Activated CD4-positive, CD25-positive, alpha-beta regulatory T cell treated with anti-CD3 and anti-CD28 coated beads, Interleukin-2, amount 50 U/mL, for 16 hours (primary cell): ENCODE measurements around the gene ATP6V1C2.
A peak's percentile ranks its signal among the peaks of the same experiment; 100 is the strongest.
"Not testable (repeated sequence)": the region's sequence is repeated elsewhere in the genome, so short reads cannot be mapped to it uniquely, and the experiment has no call there.

ENCODE experiments used
- DNase-seq: peaks from one replicate; pipeline ENCODE4 v3.0.0-alpha.2; 2020; ENCODE audit warnings: low read depth, low spot score

Gene ATP6V1C2

DNA sequence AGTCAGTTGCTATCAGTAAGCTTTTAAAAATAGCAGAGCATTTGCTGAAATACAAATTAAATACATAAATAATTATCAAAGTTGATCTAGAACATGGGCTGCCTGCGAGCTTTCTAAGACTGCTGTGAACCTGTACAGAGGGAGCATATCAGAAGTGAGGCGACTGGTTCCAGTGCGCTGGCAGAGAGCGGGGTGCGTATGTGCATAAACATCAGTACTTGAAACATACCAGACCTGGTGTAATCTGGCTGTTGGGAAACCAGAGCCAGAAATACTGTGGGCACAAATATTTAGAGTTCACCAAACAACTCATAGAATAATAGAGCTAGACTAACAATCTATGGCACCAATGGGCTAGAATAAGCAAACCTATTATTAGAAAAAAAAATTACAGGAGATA lies 63.8 kb downstream of the ATP6V1C2 start:
- no peak for DNase-seq

DNA sequence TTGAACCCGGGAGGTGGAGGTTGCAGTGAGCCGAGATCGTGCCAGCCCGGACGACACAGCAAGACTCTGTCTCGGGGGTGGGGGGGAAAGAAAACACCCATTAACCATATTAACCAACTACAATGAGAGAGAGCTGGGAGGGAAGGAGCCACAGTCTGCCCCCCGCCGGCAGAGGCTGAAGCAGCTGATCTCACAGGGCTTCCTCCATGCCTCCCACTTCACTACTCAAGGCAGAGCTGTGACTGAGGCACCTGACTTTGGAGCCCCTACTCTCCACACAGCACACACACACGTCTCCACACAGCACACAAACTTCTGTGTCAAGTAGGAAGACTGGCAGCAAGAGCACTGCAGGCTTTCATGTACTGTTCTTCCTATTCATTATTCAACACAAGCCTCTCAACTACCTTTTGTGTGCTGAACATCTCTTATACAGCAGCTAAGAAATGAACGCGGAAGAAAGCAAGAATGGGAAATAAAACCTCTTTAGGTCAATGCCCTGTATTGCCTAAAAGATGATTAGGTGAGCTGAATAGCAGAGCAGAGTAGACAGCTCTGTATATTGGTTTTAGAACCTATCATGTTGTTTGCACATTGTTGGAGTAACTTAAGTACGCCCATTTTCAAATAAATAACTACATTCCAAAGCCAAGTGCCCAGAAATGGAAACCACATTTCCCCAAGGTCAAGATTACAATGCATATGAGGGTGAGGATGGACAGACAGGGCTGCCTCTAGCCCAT lies 65.0 kb downstream of the ATP6V1C2 start:
- DNase-seq, result no peak

DNA sequence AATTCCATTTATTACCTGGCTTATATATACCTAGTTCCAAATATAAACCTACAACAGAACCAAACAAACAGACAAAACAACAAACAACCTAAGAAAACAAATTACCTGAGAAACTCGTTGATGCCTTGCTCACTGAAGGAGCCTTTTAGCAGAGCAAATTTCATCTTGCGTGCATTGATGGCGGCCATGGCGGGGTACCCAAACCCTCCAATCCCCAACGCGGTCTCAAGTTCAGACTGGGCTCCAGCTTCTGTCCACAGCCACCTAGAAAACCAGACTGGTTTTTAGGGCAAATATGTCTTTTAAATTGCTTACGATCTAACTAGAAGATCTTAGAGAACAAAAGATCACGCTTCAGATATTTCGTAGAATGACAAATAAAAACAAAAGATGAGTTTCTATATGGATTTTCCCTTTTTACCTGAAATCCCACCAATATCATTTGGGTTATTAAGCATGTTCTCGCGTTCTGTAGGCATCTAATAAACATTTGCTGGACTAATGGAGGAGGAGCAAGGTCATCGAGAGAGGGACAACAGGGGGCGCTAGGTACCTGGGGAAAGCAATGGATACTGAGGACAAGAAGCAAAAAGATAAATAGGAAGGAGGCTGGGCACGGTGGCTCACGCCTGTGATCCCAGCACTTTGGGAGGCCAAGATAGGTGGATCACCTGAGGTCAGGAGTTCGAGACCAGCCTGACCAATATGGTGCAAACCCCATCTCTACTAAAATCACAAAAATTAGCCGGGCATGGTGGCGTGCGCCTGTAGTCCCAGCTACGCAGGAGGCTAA lies 65.9 kb downstream of the ATP6V1C2 start:
- DNase-seq, result no peak

DNA sequence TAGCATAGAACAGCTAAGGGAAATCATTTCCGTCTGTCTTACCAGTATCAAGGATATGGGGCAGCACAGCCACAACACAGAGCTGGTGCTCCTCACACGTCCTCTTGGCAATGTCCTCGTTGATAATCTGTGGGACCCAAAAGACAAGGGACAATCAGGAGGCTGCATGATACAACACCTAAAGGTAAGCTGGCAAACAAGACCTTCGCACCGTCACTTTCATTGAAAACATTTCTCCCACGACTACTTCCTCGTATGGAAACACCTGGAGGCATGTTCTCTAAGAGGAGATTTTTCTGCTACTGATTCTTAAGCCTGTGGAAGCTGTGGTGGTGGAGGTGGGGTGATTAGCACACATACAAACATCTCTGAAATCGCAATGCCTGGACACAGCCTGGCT lies 67.4 kb downstream of the ATP6V1C2 start:
- no peak for DNase-seq

DNA sequence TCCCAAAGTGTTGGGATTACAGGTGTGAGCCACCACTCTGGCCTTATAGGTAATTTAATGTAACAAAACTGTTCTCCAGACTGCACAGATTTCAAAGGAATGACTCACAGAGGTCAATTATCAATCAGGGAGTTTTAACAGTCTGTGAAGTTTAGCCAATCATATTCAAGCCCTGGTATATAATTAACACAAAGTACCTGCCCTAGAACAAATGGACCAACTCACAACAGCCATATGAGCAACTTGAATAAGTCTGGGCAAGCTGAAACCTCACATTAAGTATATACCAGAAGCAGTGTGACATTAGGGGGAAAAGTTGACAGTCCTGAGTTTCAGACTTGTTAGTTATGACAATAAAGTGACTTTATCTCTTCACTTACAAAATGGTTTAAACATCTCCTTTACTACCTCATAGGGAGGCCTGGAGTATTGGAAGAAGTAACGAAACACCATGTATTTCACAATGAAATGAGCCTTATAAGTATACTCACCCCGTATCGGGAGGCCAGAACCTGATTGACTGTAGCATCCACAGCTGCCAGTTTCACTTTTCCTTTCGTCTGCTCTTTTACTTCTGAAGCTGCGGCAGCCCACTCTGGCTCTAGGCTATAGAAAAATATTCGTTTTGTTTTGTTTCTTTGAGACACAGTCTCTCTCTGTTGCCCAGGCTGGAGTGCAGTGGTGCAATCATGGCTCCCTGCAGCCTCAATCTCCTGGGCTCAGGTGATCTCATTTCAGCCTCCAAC lies 69.0 kb downstream of the ATP6V1C2 start:
- DNase-seq, result no peak

DNA sequence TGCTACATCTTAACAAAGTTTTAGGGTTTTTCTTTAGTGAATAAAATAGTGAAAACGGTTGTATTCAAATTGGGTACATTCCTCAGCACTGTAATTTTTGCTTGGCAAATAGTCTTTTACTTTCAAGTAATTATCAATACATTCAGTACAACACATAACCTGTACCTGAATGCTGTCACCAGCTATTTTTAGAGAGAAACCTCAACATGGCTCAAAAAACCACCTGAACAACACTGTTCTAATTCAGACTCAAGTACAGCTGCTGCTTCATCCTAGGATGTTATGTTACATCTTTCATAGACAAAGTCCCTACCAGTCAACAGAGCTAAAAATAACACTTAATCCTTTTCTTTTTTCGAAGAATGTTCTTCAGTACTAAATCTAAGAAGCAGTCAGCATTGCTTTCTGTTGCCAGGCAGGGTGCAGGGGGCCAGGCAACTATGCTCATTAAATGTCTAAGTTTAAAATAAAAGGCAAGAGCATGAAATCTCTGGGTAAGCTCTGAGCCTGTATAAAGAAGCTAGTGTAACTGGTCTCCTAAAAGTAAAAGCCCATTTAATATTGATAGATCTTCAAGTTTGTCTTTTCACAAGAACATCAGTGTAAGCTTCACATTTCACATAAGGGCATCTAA lies 70.7 kb downstream of the ATP6V1C2 start:
- no peak for DNase-seq

DNA sequence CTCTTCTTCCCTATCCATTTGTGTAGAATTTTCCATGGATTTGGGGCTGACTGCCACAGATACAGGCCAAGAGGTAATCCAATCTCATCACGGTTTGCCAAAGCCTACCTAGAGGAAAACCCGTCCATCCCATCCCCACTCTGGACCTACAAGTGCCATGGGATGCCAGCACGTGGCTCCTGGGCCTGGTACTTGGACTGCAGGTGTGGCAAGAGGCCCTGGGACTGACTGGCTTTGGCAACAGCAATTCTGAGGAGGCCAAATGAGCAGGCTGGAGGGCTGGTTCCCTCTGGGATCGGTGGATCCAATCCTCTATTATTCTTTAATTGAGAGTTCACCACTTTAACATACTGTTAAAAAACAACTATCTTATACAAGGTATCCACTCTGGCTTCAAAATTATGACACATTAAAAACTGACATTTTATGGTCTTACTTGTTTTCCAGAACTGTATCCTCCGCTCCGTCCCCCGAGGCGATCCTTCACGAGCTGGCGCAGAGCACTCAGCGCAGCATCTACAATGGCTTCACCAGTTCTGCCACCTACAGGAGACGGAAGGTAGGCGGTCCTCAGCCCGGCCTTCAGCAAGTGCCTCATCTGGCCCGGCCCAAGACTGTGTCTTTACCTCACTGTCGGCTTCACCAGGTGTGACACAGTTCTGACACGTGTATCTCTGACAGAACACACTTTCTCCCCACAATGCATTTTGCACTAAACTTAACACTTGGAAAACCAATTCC lies 71.4 kb downstream of the ATP6V1C2 start:
- DNase-seq, result no peak

DNA sequence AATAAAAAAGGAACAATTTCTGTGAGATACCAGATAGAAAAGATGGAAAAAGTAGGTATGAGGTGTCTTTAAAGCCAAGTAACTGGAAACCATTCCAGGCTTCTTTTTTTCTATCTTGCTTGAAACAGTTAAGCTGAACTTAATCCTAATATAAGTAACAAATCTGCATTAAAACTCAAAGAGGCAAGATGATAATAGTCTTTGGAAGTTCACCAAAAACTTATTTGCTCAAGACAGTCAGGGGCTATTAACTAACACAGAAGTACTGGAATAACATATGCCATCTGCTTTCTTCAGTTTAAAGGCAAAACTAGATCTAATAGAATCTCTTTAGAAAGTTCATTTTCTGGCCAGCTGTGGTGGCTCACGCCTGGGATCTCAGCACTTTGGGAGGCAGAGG lies 72.4 kb downstream of the ATP6V1C2 start:
- no peak for DNase-seq

DNA sequence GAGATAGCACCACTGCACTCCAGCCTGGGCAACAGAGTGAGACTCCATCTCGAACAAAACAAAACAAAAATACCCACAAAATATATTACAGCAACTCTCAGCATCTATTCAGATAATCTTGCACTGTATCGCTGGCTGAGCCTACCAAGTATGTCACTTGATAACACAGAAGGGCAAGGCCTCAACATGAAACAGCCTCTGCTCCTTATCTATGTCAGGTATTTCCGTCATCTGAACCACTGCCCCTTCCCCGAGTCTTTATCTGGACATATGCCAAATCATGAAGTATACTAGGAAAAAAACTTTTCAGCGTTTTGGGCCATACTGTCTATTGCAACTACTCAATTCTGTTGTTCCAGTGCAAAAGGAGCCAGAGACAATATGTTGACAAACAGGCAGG lies 73.4 kb downstream of the ATP6V1C2 start:
- no peak for DNase-seq

DNA sequence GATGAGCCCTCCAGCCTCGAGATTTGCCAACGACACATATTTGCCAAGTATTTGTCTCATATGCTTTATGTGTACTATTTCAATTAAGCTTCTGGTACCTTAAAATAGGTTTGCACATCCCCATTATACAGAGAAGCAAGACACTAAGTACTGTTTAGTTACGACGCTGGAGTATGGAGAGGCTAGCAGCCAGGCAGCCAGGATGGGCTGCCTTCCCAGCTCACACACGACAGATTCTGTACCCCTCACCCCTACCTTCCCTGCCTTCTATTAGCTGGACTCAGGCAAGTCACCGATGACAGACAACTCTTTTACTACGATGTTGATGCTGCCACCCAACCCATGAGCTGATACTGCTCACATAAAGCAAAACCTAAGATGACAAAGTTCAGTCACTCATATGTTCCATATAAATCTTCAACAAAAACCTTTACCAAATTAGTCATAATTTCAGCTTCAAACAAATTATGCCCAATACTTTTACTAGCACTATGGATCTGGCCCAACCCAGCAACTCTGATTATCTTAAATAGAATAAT lies 74.1 kb downstream of the ATP6V1C2 start:
- no peak for DNase-seq

DNA sequence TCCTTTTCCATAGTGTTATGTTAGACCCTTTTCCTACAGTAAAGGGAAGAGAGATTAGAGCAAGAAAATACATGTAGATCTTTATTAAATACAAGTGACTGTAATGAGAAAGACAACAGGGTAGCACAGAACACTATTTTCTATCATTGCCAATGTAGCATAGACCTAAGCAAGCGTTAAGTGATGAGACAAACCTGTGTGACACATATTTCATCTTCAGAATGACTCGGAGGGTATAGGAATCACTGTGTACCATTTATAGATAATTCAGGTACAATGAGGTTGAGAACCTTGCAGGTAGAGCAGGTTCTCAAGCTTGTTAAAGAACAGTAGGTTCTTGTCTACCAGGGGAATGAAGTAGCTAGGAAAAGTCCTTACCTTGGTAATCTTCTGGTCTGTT lies 75.3 kb downstream of the ATP6V1C2 start:
- no peak for DNase-seq

DNA sequence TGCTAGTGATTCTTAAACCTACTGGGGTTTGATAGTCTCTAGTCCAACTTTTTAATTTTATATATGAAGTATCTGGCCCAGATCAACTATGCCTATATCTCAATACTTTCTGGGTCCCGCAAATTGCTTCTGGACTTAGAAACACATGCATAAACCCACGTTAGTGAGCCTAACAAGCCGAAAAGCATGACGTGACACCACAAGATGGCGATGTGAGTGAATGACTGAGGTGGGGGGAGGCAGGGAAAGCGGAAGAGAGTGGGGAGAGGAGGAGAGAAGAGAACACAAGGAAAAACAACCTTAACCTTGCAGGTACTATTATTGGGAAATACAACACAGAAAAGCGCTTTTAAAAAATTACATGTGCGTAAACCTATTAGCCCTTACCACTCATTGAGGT lies 77.4 kb downstream of the ATP6V1C2 start:
- DNase-seq, result no peak

DNA sequence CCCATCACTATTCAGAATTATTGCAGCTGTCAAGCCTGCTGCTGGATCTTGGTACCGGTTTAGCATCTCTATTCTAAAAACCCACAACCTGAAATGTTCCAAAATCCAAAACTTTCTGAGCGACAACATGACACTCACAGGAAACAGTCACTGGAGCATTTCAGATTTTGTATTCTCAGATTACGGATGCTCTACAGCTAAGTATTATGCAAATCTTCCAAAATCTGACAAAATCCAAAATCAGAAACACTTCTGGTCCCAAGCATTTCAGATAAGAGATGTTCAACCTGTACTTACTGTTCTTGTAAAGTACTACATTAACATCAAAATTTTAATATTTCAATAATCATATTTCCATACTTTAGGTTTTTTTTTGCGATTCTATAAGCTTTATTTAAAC lies 78.7 kb downstream of the ATP6V1C2 start:
- no peak for DNase-seq

DNA sequence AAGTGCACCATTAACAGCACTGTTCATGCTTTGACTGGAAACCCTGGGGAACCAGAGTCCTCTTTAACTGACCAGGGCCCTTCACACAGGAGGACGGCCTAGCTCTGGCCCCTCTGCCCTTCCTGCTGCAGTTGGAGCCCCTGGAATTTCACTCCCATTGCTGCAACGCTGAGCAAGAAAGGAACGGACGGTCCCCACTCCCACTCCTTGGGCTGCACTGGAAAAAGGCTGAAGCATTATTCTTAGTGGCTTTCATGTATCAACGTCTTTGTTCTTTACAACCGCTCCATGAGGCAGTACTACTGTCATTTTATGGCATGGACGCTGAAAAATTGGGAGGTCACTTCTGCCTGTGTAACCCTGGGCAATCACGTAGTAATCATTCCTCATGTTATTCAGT lies 81.2 kb downstream of the ATP6V1C2 start:
- DNase-seq, result no peak

DNA sequence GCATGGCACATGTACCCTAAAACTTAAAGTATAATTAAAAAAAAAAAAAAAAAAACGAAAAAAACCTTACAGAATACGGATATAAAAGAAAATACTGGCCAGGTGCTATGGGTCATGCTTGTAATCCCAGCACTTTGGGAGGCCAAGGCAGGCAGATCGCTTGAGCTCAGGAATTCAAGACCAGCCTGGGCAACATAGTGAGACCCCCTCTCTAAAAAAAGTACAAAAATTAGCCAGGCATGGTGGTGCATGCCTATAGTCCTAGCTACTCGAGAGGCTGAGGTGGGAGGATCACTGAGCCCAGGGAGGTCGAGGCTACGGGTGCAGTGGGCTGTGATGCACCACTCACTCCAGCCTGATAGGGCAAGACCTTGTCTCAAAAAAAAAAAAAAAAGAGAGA lies 84.6 kb downstream of the ATP6V1C2 start:
- DNase-seq, result not testable (repeated sequence)

DNA sequence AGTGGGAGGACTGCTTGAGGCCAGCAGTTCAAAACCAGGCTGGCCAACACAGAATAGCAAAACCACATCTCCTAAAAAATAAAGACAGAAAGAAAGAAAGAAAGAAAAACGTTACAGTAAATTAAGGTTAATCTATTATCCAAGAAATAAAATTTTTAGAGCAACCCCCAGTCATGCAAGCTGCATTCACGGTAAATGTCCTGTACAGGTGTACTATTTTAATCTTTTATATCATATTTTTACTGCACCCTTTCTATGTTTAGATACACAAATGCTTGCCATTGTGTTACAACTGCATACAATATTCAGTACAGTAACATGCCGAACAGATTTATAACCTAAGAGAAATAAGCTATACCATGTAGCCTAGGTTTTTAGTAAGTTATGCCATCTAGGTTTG lies 85.1 kb downstream of the ATP6V1C2 start:
- no peak for DNase-seq

DNA sequence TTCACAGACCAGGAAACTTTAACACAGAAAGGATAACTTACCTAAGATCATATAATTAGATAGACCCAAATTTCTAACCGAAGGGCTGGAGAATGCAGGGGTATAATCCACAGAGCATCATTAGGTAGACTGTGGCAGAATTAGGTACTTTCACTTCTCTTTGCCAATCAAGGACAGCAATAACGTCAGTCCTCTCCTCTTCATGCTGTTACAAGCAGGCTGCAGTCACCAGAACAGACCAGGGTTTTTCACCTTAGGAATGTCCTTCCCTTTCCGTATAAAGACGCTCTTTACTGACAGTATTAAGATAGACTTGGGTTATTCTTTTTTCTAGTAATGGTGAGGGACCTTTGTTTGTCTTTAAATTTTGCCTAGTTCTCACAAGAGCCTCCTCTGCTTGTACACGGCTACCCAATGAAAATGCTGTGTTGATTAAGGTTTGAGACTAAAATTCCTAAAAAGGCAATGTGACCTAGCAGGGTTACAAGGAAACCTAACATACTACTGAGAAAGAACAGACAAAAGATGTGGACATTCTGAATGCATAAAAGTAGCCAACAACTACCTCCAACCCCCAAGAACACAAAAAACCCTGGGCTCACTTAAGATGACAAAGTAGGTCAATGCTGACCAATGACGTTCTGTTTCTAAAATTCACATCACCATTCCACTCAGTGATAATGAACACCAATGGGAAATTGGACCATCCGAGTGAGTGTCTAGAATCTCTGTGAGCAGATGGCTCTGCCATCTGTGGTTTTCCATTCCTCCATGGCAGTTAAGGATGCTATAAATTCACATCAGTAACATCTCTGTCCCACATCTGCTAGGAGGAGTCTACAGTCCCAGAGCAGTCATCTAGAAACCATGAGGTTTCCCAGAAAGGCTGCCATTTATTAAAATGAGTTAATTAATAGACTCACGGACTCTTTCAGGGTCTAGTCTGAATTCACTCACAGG lies 89.1 kb downstream of the ATP6V1C2 start:
- DNase-seq, result no peak

DNA sequence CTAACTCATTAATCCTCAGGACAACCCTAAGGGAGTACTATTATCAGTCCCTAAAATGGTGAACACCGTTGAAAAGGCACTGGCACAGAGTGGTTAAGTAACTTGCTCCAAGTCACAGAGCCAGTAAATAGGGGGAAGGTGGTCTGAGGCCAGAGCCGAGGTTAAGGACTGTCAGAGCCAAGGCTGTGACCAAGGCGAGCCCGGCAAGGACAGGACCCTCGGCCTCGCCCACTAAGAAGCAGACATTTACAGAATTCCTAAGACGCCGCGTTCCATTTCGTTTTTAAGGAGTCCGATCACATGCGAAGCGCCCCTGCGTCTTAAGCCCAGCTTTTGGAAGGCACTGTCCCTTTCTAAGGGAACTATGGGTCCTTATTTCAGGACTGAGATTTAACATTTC lies 90.1 kb downstream of the ATP6V1C2 start:
- DNase-seq, result no peak

DNA sequence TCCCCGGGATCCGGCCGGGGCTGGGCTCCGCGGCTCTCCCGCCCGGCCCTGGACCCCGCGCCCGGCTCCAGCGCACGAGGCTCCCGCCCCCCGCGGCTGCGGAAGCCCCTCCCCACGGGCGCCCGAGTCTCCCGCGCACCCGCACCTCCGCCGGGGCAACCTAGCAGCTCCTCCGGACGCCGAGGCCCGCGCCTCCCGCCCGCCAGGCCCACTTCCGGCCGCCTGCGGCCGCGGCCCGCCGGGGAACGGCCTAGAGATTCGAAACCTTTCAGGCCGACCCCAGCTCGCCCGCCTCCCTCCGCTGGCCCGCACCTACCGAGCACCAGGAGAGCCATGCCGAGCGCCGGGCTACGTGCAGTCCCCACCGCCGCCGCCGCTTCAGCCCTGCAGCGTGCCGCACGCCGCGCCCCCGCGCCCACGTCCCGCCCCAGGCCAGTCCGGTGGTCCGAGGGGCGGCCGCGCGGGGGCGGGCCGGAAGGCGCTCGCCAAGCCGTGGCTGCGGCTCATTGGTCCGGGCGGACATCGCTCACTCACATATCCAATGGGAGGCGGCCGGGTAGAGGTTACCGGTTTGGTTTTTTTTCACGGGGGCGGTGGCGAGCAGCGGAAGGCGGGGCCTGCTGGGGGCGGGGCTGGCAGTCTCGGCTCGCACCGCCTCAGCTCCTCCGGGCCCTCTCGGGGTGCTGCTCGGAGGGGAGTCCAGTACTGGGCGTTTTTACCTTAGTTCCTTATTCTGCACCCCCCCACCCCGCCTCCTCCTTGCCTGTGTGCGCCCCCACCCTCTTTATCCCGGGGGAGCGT lies 91.1 kb downstream of the ATP6V1C2 start, which contains the start of gene PDIA6:
Gene PDIA6 (minus strand): TSS at position 424 of the 801 bp plus-strand sequence. CDS start 89 bp downstream, at position 335.
- DNase-seq, result peak; percentile 88
